Islet precursor cell (in vitro differentiated cells): ENCODE measurements around the gene THOP1.

Experiments
- DNase-seq: peaks from one replicate; pipeline ENCODE4 v3.0.0-alpha.2; 2018

Gene THOP1

GRCh38 chr19:2817237-2817829 is 32.0 kb downstream of the THOP1 start:
- peak; percentile 81 for DNase-seq

GRCh38 chr19:2819540-2820111 is 34.3 kb downstream of the THOP1 start, which contains the start of gene ZNF554:
Gene ZNF554, plus strand, starts transcription at chr19:2819868. Its CDS starts 204 bp downstream, at chr19:2820072.
- peak; percentile 97 for DNase-seq

GRCh38 chr19:2820112-2820702 is 34.9 kb downstream of the THOP1 start:
- peak; percentile 67 for DNase-seq

- DNase-seq = no peak
Measured at GRCh38 chr19:2822846-2823245, 37.5 kb downstream of the THOP1 start.

- DNase-seq = no peak
Measured at GRCh38 chr19:2823646-2824045, 38.3 kb downstream of the THOP1 start.

GRCh38 chr19:2824129-2824528 is 38.8 kb downstream of the THOP1 start:
- DNase-seq = no peak

GRCh38 chr19:2827022-2827421 is 41.7 kb downstream of the THOP1 start:
- DNase-seq = no peak

GRCh38 chr19:2827840-2828489 is 42.7 kb downstream of the THOP1 start:
- DNase-seq = no peak

- DNase-seq = no peak
Measured at GRCh38 chr19:2834294-2834871, 49.1 kb downstream of the THOP1 start.

GRCh38 chr19:2837430-2837829 is 52.1 kb downstream of the THOP1 start:
- no peak for DNase-seq

- DNase-seq = peak; percentile 99
Measured at GRCh38 chr19:2840794-2841791, 55.8 kb downstream of the THOP1 start, which contains the start of gene ZNF555. Gene ZNF555, plus strand, starts transcription at chr19:2841475. Its CDS starts 98 bp downstream, at chr19:2841573.

GRCh38 chr19:2841855-2842574 is 56.7 kb downstream of the THOP1 start:
- DNase-seq = no peak

GRCh38 chr19:2845107-2845506 is 59.8 kb downstream of the THOP1 start:
- DNase-seq = no peak

GRCh38 chr19:2846180-2846894 is 61.0 kb downstream of the THOP1 start:
- DNase-seq = no peak

- DNase-seq = no peak
Measured at GRCh38 chr19:2847507-2847906, 62.2 kb downstream of the THOP1 start.

GRCh38 chr19:2848616-2849015 is 63.3 kb downstream of the THOP1 start:
- no peak for DNase-seq

GRCh38 chr19:2850256-2850925 is 65.1 kb downstream of the THOP1 start:
- no peak for DNase-seq

GRCh38 chr19:2852598-2852997 is 67.3 kb downstream of the THOP1 start:
- no peak for DNase-seq

- no peak for DNase-seq
Measured at GRCh38 chr19:2853015-2853606, 67.8 kb downstream of the THOP1 start.

GRCh38 chr19:2854849-2855248 is 69.5 kb downstream of the THOP1 start:
- no peak for DNase-seq
